ENCODE measurements around the gene MPV17.

- TF ChIP-seq CTCF (IDR thresholded peaks at IDR 0.05) (no peak), EP300 (IDR thresholded peaks at IDR 0.05) (no peak), POLR2A (IDR thresholded peaks at IDR 0.05) (no peak), POLR2AphosphoS5 (IDR thresholded peaks at IDR 0.05) (no peak)
Observed at GRCh38 chr2:27369471-27370025, 46.7 kb upstream of the MPV17 start.

All from suprapubic skin (tissue), 4 donors.